Glutamatergic neuron (in vitro differentiated cells): Measurements from ENCODE around the gene FAM186B. TPM values are rescaled to one million over a fixed set of nuclear protein-coding genes. Genes with fewer than 3 reads are reported as not detected.
A peak's percentile ranks its signal among the peaks of the same experiment; 100 is the strongest.

Source experiments
- DNase-seq: peaks from one replicate; pipeline ENCODE4 v3.0.0; 2022
- H3K27ac Mint-ChIP-seq: one replicate; pipeline ENCODE4 v1.8.0; 2020; ENCODE audit warnings: mild to moderate bottlenecking, mixed read lengths, inconsistent platforms; ENCODE audit not compliant: unreplicated experiment
- H3K27me3 Mint-ChIP-seq: one replicate; pipeline ENCODE4 v1.8.0; 2020; ENCODE audit warnings: mild to moderate bottlenecking, moderate library complexity, mixed read lengths, inconsistent platforms; ENCODE audit not compliant: unreplicated experiment
- H3K36me3 Mint-ChIP-seq: one replicate; pipeline ENCODE4 v1.8.0; 2020; ENCODE audit warnings: mild to moderate bottlenecking, mixed read lengths, inconsistent platforms; ENCODE audit not compliant: unreplicated experiment
- H3K4me1 Mint-ChIP-seq: one replicate; pipeline ENCODE4 v1.8.0; 2020; ENCODE audit warnings: mild to moderate bottlenecking, low read depth, mixed read lengths, inconsistent platforms; ENCODE audit not compliant: unreplicated experiment
- H3K4me3 Mint-ChIP-seq: one replicate; pipeline ENCODE4 v1.8.0; 2020; ENCODE audit warnings: mild to moderate bottlenecking, mixed read lengths, inconsistent platforms; ENCODE audit not compliant: unreplicated experiment
- H3K9me3 Mint-ChIP-seq: one replicate; pipeline ENCODE4 v1.8.0; 2020; ENCODE audit warnings: mild to moderate bottlenecking, moderate library complexity, mixed read lengths, inconsistent platforms; ENCODE audit not compliant: unreplicated experiment
- total RNA-seq: library from RNA; stranded (reverse); fragmentation: NEBNext Ultra II Directional; extraction: Animal tissue kit (Norgen Biotek cat#: 25700); gene quantifications from one replicate; pipeline ENCODE4 v1.2.1, GENCODE V29; 2021; ENCODE audit not compliant: unreplicated experiment
- TF ChIP-seq, protein P1 (sequence below): fragments of 200-600 bp; sonication (generic); IDR thresholded peaks from one replicate; pipeline ENCODE4 v1.5.0; 2021; ENCODE audit not compliant: partially characterized antibody, unreplicated experiment

The FAM186B gene
- total RNA-seq, 1 donor from 2014 or later, result not detected

DNA sequence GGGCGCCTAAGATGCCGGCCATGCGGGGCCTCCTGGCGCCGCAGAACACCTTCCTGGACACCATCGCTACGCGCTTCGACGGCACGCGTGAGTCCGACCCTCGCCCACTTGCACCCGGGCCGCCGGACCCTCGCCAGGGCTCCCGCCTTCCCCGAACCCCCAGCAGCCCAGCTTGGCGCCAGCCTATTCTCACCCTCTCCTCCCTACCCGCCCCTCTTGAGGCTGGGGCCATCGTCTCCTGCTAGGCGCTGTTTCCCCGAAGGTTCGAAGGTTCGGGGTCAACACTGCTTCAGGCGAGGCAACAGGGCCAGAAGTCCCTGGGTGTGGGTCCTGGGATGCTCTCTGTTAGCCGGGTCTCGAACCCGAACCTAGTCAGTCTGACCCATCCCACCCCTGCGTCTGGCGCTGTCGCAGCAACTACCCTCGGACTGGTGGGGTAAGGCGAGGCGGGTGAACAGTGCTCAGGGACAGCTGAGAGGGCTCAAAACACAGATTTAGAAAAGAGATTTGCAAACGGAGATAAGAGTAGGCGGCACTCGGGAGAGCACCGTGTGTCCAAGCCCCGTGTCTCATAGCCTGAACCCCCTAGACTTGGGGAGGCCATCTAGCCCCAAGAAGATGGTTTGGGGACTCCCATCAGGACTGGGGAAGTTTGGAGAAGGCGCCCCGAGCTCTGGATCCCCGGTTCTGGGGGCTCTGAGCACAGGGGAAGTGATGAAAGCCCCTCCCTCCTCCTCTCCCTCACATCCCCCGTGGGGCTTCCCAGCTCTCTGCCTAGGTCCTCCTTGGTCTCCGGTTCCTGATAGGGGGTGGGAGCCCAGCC, 65.8 kb downstream of the FAM186B start:
- Mint-ChIP-seq H3K27me3 (peaks cover 11% of the 10 kb centered on the region), H3K36me3 (no peaks in the 10 kb centered on the region), H3K4me3 (peak overlapping the region; percentile 71), H3K9me3 (peaks cover 2% of the 10 kb centered on the region), H3K27ac (peak overlapping the region; percentile 22), H3K4me1 (peaks cover 19% of the 10 kb centered on the region)
- DNase-seq, result no peak
- TF ChIP-seq, protein P1, sequence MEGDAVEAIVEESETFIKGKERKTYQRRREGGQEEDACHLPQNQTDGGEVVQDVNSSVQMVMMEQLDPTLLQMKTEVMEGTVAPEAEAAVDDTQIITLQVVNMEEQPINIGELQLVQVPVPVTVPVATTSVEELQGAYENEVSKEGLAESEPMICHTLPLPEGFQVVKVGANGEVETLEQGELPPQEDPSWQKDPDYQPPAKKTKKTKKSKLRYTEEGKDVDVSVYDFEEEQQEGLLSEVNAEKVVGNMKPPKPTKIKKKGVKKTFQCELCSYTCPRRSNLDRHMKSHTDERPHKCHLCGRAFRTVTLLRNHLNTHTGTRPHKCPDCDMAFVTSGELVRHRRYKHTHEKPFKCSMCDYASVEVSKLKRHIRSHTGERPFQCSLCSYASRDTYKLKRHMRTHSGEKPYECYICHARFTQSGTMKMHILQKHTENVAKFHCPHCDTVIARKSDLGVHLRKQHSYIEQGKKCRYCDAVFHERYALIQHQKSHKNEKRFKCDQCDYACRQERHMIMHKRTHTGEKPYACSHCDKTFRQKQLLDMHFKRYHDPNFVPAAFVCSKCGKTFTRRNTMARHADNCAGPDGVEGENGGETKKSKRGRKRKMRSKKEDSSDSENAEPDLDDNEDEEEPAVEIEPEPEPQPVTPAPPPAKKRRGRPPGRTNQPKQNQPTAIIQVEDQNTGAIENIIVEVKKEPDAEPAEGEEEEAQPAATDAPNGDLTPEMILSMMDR, result no peak

- peak within 1 kb of the TSS; percentile 76 for H3K4me3 Mint-ChIP-seq
- TF ChIP-seq, protein P1, result no peak
- H3K27ac Mint-ChIP-seq, result peak within 1 kb of the TSS; percentile 22
- H3K9me3 Mint-ChIP-seq, result peaks cover 2% of the 10 kb centered on the region
- H3K27me3 Mint-ChIP-seq, result peaks cover 12% of the 10 kb centered on the region
- H3K36me3 Mint-ChIP-seq, result no peaks in the 10 kb centered on the region
- peak; percentile 91 for DNase-seq
- H3K4me1 Mint-ChIP-seq, result peaks cover 15% of the 10 kb centered on the region
Measured at GRCh38 chr12:49538510-49539403, 66.7 kb downstream of the FAM186B start, which contains the start of gene KCNH3. Gene KCNH3, plus strand, starts transcription at chr12:49539030. Its CDS starts 387 bp downstream, at chr12:49539417.

DNA sequence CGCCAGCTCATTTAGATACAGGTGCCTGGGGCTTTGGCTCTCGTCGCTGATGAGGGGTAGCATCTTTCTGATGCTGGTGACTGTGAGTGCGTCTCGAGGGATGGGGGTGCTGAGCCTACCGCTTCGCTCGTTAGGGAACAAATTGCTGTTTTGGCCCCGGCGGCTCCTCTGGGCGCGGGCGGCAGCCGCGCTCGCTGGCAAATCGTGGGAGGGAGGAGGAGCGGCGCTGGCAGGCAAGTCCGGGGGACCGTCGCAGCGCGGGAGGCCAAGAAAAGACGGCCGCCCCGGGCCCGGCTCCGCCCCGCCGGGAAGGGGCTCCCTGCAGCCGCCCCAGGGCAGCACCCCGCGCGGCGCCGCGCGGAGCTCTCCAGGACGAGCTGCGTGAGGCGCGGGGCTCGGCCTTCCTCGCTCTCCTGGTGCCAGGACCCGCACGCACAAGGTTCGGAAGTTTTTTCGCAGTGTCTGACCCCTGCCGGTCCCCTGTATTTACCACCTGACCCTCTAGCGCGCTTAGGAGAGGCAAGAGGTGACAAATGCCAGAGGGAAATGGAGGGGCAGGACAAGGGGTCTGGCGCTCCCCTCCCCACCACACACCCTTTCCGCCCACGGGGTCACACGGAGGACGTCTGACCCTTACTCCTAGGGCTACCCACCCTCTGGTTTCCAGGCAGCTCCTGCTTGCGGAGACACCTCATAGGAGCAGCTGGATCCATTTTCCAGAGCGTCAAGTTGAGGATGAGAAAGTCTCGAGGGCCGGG, 67.5 kb downstream of the FAM186B start:
- no peaks in the 10 kb centered on the region for H3K9me3 Mint-ChIP-seq

More for the DNA sequence above, 67.5 kb downstream of the FAM186B start:
- peaks cover 12% of the 10 kb centered on the region for H3K27me3 Mint-ChIP-seq
- peak; percentile 47 for DNase-seq
- no peaks in the 10 kb centered on the region for H3K36me3 Mint-ChIP-seq
- TF ChIP-seq, protein P1, result no peak
- no peak overlapping the region for H3K27ac Mint-ChIP-seq
- H3K4me1 Mint-ChIP-seq, result peaks cover 9% of the 10 kb centered on the region
- H3K4me3 Mint-ChIP-seq, result peak overlapping the region; percentile 82

Other genes with a start within 250 kb of the FAM186B start
- 43.9 TPM for gene SPATS2, start 238.2 kb downstream of the FAM186B start, total RNA-seq
- gene KCNH3, start 66.6 kb downstream of the FAM186B start, total RNA-seq, result 5.9 TPM
- gene MCRS1, start 37.5 kb downstream of the FAM186B start, total RNA-seq, result 103 TPM
- gene PRPF40B, start 17.9 kb upstream of the FAM186B start, total RNA-seq, result 26.4 TPM
- gene FMNL3, start 101.8 kb upstream of the FAM186B start, total RNA-seq, result 13.7 TPM
- gene TMBIM6, start 135.9 kb upstream of the FAM186B start, total RNA-seq, result 278 TPM
- gene NCKAP5L, start 222.8 kb upstream of the FAM186B start, total RNA-seq, result 64.3 TPM
- gene BCDIN3D, start 237.5 kb upstream of the FAM186B start, total RNA-seq, result 5.9 TPM